GM12878 (cell line): ENCODE measurements around the gene EEFSEC. TPM values are rescaled to one million over a fixed set of nuclear protein-coding genes. Genes with fewer than 3 reads are reported as not detected.

ENCODE experiments used
- ATAC-seq: fragments of 200-7000 bp; cut with Tn5 transposase; 3 replicates; pipeline ENCODE4 v1.9.1; 2020; ENCODE audit warnings: mild to moderate bottlenecking, moderate library complexity
- BruUV-seq: library from RNA; stranded (reverse); fragments of 400-500 nt; replicated peaks from 2 replicates; lab custom pipeline; 2021; lab: Mats Ljungman, UMichigan
- CTCF ChIA-PET: fragments of 300-600 bp; sonication (Branson Sonifier 250); formaldehyde crosslinking; extraction: SDS; loops from one replicate; lab custom pipeline; 2021; ENCODE audit warnings: inconsistent platforms; lab: Yijun Ruan, JAX
- POLR2A ChIA-PET: fragments of 350-600 bp; formaldehyde crosslinking; extraction: SDS; loops from one replicate; lab custom pipeline; 2021; ENCODE audit warnings: inconsistent platforms; lab: Charles Lee
- RAD21 ChIA-PET: fragments of 300-600 bp; sonication (Branson Sonifier 250); formaldehyde crosslinking; loops from one replicate; lab custom pipeline; 2023; ENCODE audit warnings: antibody characterized with exemption; ENCODE audit not compliant: unreplicated experiment; lab: Charles Lee
- SMC1A ChIA-PET: fragments of 300-600 bp; sonication (Branson Sonifier 250); formaldehyde crosslinking; loops from one replicate; lab custom pipeline; 2023; ENCODE audit not compliant: unreplicated experiment, uncharacterized antibody; lab: Charles Lee
- DNase-seq: peaks from one replicate; pipeline ENCODE4 v3.0.0-alpha.2; 2011; ENCODE audit warnings: low read depth, low spot score
- FAIRE-seq: peaks from 3 replicates; lab custom pipeline; 2011; peaks lifted over from hg19 to GRCh38; lab: Jason Lieb, UNC
- H2AFZ ChIP-seq: 2 replicates; pipeline ENCODE4 v1.6.0; 2011; ENCODE audit warnings: low read depth, low read length, control low read depth; ENCODE audit not compliant: control insufficient read depth
- H3K27ac ChIP-seq: 2 replicates; pipeline ENCODE4 v1.5.1; 2011; ENCODE audit warnings: control low read depth; ENCODE audit not compliant: control insufficient read depth, insufficient read depth
- H3K27me3 ChIP-seq, 2 experiments: replicated peaks in 1 of 2; 2 replicates each; pipeline versions ENCODE4 v1.6.0 to v1.6.1; 2011; ENCODE audit warnings: low read length in 1 of 2; ENCODE audit not compliant: control insufficient read depth in 2 of 2, insufficient read depth in 2 of 2
- H3K36me3 ChIP-seq, 2 experiments: 2 replicates each; pipeline ENCODE4 v1.5.1; 2011; ENCODE audit warnings: low read length in 1 of 2; ENCODE audit not compliant: control insufficient read depth in 2 of 2, insufficient read depth in 2 of 2
- H3K4me1 ChIP-seq: 2 replicates; pipeline ENCODE4 v1.6.1; 2011; ENCODE audit warnings: mild to moderate bottlenecking, low read length, moderate library complexity, mixed read lengths; ENCODE audit not compliant: control insufficient read depth, insufficient read depth
- H3K4me2 ChIP-seq: 2 replicates; pipeline ENCODE4 v1.6.0; 2011; ENCODE audit warnings: control low read depth; ENCODE audit not compliant: control insufficient read depth, insufficient read depth
- H3K4me3 ChIP-seq: fragments of 200-600 bp; sonication (generic); 2 replicates; pipeline ENCODE4 v1.5.1; 2016
- H3K79me2 ChIP-seq: 2 replicates; pipeline ENCODE4 v1.6.0; 2011; ENCODE audit warnings: low read length; ENCODE audit not compliant: control insufficient read depth, insufficient read depth
- H3K9ac ChIP-seq: 2 replicates; pipeline ENCODE4 v1.8.0; 2011; ENCODE audit warnings: low read length, control low read depth, mixed read lengths; ENCODE audit not compliant: control insufficient read depth, insufficient read depth
- H3K9me3 ChIP-seq: replicated peaks from 3 replicates; pipeline ENCODE4 v1.5.1; 2011; ENCODE audit warnings: mild to moderate bottlenecking, low read length; ENCODE audit not compliant: control insufficient read depth, insufficient read depth
- H4K20me1 ChIP-seq: 2 replicates; pipeline ENCODE4 v1.6.0; 2011; ENCODE audit not compliant: control insufficient read depth, insufficient read depth
- ATF2 ChIP-seq: IDR thresholded peaks from 2 replicates; pipeline ENCODE4 v1.6.1; 2012; ENCODE audit warnings: low read length, inconsistent platforms
- CTCF ChIP-seq, 3 experiments: IDR thresholded peaks in 2 of 3; conservative IDR thresholded peaks in 1 of 3; 2 replicates each; pipeline ENCODE4 v1.5.1; 2011; ENCODE audit warnings: low read depth in 3 of 3, low read length in 3 of 3, mild to moderate bottlenecking in 3 of 3, control low read depth in 2 of 3, moderate library complexity in 2 of 3, inconsistent platforms in 1 of 3, mixed read lengths in 1 of 3; ENCODE audit not compliant: control insufficient read depth in 2 of 3, insufficient read depth in 1 of 3; ENCODE audit errors: extremely low read depth in 1 of 3
- HSF1 ChIP-seq: fragments of 150-350 bp; IDR thresholded peaks from 2 replicates; pipeline ENCODE4 v1.6.1; 2014; ENCODE audit warnings: mild to moderate bottlenecking, low read depth, low read length
- KAT2A ChIP-seq: conservative IDR thresholded peaks from 2 replicates; pipeline ENCODE4 v1.6.1; 2011; ENCODE audit warnings: low read depth, low read length; ENCODE audit not compliant: control insufficient read depth
- MXI1 ChIP-seq: fragments of 150-350 bp; IDR thresholded peaks from 2 replicates; pipeline ENCODE4 v1.6.1; 2011; ENCODE audit warnings: low read depth, mild to moderate bottlenecking, inconsistent platforms, low read length, improper control_type of control experiment
- NFYA ChIP-seq: IDR thresholded peaks from 2 replicates; pipeline ENCODE4 v1.6.1; 2011; ENCODE audit warnings: low read depth, mild to moderate bottlenecking, low read length, improper control_type of control experiment, borderline replicate concordance
- NR2C1 ChIP-seq: fragments of 450-650 bp; IDR thresholded peaks from 2 replicates; pipeline ENCODE4 v1.6.1; 2017; ENCODE audit warnings: antibody characterized with exemption, mild to moderate bottlenecking, moderate library complexity
- POU2F2 ChIP-seq: IDR thresholded peaks from 3 replicates; pipeline ENCODE4 v1.6.1; 2011; ENCODE audit warnings: low read depth, mild to moderate bottlenecking, low read length, borderline replicate concordance
- SREBF2 ChIP-seq: IDR thresholded peaks from 2 replicates; pipeline ENCODE4 v1.6.1; 2012; ENCODE audit warnings: mild to moderate bottlenecking, low read length
- TCF12 ChIP-seq: IDR thresholded peaks from 2 replicates; pipeline ENCODE4 v1.6.1; 2011; ENCODE audit warnings: low read depth, mild to moderate bottlenecking, low read length
- WRNIP1 ChIP-seq: IDR thresholded peaks from 2 replicates; pipeline ENCODE4 v1.6.1; 2011; ENCODE audit warnings: low read depth, low read length, improper control_type of control experiment, borderline replicate concordance
- WGBS: methylation state at CpG from one replicate; pipeline ENCODE4 v1.1.6; 2016; ENCODE audit warnings: low lambda C conversion rate; ENCODE audit not compliant: insufficient replicate concordance, insufficient coverage; ENCODE audit errors: missing lambda C conversion rate; 5-methylcytosine and 5-hydroxymethylcytosine counted together
- in situ Hi-C: fragments of 300-500 bp; cut with MboI; formaldehyde crosslinking; loops from 9 replicates; pipeline ENCODE4 v1.14.3; 2018; ENCODE audit warnings: mixed read lengths
- intact Hi-C: fragments of 100-400 bp; cut with micrococcal nuclease; formaldehyde crosslinking; loops from one replicate; pipeline ENCODE4 v1.14.2; 2022; ENCODE audit not compliant: unreplicated experiment
- polyA plus RNA-seq, 11 experiments: library from polyadenylated mRNA; depleted of rRNA in 4 of 11; unstranded in 6 of 11; stranded (reverse) in 5 of 11; fragments of >200 nt; fragmentation: Nextera tagmentation in 4 of 11; fragmentation: Illumina TruSeq in 1 of 11; extraction: Ambion mirVana in 4 of 11; extraction: Trizol in 1 of 11; gene quantifications; 1 replicate in 1 of 11; 2 replicates in 10 of 11; pipeline versions ENCODE4 v1.2.1 to v1.2.3, GENCODE V29; 2011 to 2016; ENCODE audit warnings: inconsistent platforms in 2 of 11, missing spikeins in 2 of 11, low read depth in 1 of 11
- total RNA-seq, 4 experiments: library from RNA; depleted of rRNA in 3 of 4; stranded (reverse); fragments of >200 nt in 3 of 4; fragmentation: Illumina TruSeq in 1 of 4; extraction: Trizol in 1 of 4; gene quantifications; 2 replicates each; pipeline versions ENCODE4 v1.2.1 to v1.2.3, GENCODE V29; 2013 to 2021

Gene EEFSEC
- total and polyA plus RNA-seq, 10 of the 15 experiments (the other 5 are each of a cell fraction or from before 2014, with no cell fraction given), result 0.29 to 29.1 (median 16.1) TPM

GRCh38 chr3:128399221-128399915, 246.1 kb downstream of the EEFSEC start:
- FAIRE-seq, result no peak
- Histone ChIP-seq H3K4me2 (no peak overlapping the region), H3K9ac (no peak overlapping the region), H4K20me1 (no peaks in the 10 kb centered on the region), H3K79me2 (no peaks in the 10 kb centered on the region), H3K9me3 (no peaks in the 10 kb centered on the region), H3K27ac (no peak overlapping the region), H3K4me1 (no peaks in the 10 kb centered on the region), H3K36me3 (no peaks in the 10 kb centered on the region), H3K27me3 (no peaks in the 10 kb centered on the region), H3K4me3 (no peak overlapping the region)
- intact Hi-C loops (no loop called here), in situ Hi-C loops (no loop called here)
- CTCF ChIA-PET, result interaction anchor here (0.6 kb wide), 1 partner anchor 13 kb away, joined by 3 read pairs; no protein-coding TSS in a partner anchor
- WGBS, result 95% methylated on average over 24 of the region's 24 CpGs
- POLR2A ChIA-PET, result no interaction called here
- SMC1A ChIA-PET, result no interaction called here
- BruUV-seq, result no TSS peak
- RAD21 ChIA-PET, result no interaction called here
- TF ChIP-seq TCF12, result no peak
- no peak for TF ChIP-seq NFYA
- no peak for TF ChIP-seq KAT2A
- no peak for TF ChIP-seq MXI1
- TF ChIP-seq SREBF2, result no peak
- TF ChIP-seq CTCF (IDR thresholded peaks at IDR 0.05 in 2 of 3, conservative IDR thresholded peaks at IDR 0.05 in 1 of 3; ENCODE audit: control insufficient read depth in 2 of 3, extremely low read depth in 1 of 3, insufficient read depth in 1 of 3, low read depth in 3 of 3, low read length in 3 of 3), result no peak
- no peak for TF ChIP-seq HSF1
- TF ChIP-seq POU2F2, result no peak
- no peak for TF ChIP-seq ATF2
- TF ChIP-seq NR2C1, result no peak
- no peak for TF ChIP-seq WRNIP1
- TF ChIP-seq, all 136 proteins: peak for 0
- no peak overlapping the region for H2AFZ ChIP-seq
- ATAC-seq (no peak), DNase-seq (no peak)
